RWPE1 (cell line): ENCODE data around the gene TUBGCP3.

Source experiments
- CTCF ChIA-PET: fragments of 350-600 bp; sonication (Branson Sonifier 250); formaldehyde crosslinking; extraction: SDS; loops from one replicate; lab custom pipeline; 2021; lab: Yijun Ruan, JAX
- POLR2A ChIA-PET: fragments of 400-600 bp; formaldehyde crosslinking; extraction: SDS; loops from one replicate; lab custom pipeline; 2020; ENCODE audit warnings: antibody characterized with exemption; ENCODE audit not compliant: low non-redundant PET; lab: Yijun Ruan, JAX
- DNase-seq: peaks from one replicate; pipeline ENCODE4 v3.0.0; 2012; ENCODE audit warnings: low spot score
- H3K27ac ChIP-seq: fragments of 450-650 bp; 2 replicates; pipeline ENCODE4 v1.5.1; 2017
- CTCF ChIP-seq: fragments of 450-650 bp; conservative IDR thresholded peaks from 2 replicates; pipeline ENCODE4 v1.5.1; 2017; ENCODE audit warnings: low read depth, mild to moderate bottlenecking

Gene TUBGCP3

GRCh38 chr13:112441779-112442310 is 146.1 kb downstream of the TUBGCP3 start:
- CTCF ChIA-PET: interaction anchor here (0.6 to 2.5 kb wide), 2 partner anchors 425 to 968 kb away, joined by 4 to 29 read pairs; no protein-coding TSS in a partner anchor
- POLR2A ChIA-PET: no interaction called here
- H3K27ac ChIP-seq: no peak overlapping the region
- no peak for DNase-seq
- TF ChIP-seq CTCF: no peak

DNA sequence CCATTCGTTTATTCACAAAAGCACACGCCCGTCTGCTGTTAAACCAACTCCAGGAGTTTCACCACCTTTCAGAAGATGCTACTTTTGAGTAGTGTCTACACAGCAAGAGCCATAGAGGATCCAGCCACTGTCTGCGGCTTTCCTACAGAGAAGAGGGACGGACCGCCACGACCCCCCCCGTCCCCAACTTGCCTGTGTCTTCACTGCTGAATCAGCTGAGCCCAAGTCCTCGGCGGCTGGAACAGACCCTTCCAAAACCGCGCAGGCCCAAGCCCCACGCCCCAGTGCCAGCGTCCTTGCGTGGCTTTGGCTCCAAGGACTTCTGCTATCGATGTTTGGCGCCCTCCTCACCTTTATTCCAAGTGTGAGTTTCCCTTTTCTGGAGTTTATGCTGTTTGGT is 146.7 kb downstream of the TUBGCP3 start:
- CTCF ChIA-PET: interaction anchor here (0.6 kb wide), 1 partner anchor 169 kb away, joined by 3 read pairs; no protein-coding TSS in a partner anchor
- TF ChIP-seq CTCF: no peak
- POLR2A ChIA-PET: no interaction called here
- H3K27ac ChIP-seq: no peak overlapping the region
- DNase-seq: no peak

- ChIA-PET POLR2A (no interaction called here), CTCF (no interaction called here)
- TF ChIP-seq CTCF: no peak
- no peak for DNase-seq
- no peak overlapping the region for H3K27ac ChIP-seq
Measured at GRCh38 chr13:112438515-112438914, 149.4 kb downstream of the TUBGCP3 start.

- no peak for DNase-seq
- ChIA-PET POLR2A (no interaction called here), CTCF (no interaction called here)
- no peak overlapping the region for H3K27ac ChIP-seq
- no peak for TF ChIP-seq CTCF
Measured at GRCh38 chr13:112438094-112438493, 149.9 kb downstream of the TUBGCP3 start.

DNA sequence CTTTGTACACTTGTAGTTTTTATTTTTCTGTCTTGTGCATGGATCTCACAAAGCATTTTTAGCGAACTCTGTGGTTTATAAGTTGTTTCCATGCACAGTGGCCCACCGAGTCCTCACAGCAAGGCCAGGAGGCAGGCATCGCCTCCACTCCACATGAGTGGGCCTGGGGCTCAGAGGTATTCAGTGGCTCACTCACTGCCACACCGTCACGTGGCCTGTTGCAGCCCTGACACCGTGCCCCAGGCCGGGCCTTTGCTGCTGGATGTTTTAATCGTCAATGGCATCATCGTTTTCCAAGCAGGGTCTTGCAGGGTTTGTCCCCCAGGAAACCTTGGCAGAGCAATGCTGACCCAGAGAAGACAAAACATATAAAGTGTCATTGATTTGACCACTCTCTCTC is 152.0 kb downstream of the TUBGCP3 start:
- TF ChIP-seq CTCF: no peak
- CTCF ChIA-PET: no interaction called here
- POLR2A ChIA-PET: no interaction called here
- no peak overlapping the region for H3K27ac ChIP-seq
- DNase-seq: no peak
